ENCODE measurements around the gene POLA1. TPM values are rescaled to one million over a fixed set of nuclear protein-coding genes. Genes with fewer than 3 reads are reported as not detected.

Gene POLA1, protein sequence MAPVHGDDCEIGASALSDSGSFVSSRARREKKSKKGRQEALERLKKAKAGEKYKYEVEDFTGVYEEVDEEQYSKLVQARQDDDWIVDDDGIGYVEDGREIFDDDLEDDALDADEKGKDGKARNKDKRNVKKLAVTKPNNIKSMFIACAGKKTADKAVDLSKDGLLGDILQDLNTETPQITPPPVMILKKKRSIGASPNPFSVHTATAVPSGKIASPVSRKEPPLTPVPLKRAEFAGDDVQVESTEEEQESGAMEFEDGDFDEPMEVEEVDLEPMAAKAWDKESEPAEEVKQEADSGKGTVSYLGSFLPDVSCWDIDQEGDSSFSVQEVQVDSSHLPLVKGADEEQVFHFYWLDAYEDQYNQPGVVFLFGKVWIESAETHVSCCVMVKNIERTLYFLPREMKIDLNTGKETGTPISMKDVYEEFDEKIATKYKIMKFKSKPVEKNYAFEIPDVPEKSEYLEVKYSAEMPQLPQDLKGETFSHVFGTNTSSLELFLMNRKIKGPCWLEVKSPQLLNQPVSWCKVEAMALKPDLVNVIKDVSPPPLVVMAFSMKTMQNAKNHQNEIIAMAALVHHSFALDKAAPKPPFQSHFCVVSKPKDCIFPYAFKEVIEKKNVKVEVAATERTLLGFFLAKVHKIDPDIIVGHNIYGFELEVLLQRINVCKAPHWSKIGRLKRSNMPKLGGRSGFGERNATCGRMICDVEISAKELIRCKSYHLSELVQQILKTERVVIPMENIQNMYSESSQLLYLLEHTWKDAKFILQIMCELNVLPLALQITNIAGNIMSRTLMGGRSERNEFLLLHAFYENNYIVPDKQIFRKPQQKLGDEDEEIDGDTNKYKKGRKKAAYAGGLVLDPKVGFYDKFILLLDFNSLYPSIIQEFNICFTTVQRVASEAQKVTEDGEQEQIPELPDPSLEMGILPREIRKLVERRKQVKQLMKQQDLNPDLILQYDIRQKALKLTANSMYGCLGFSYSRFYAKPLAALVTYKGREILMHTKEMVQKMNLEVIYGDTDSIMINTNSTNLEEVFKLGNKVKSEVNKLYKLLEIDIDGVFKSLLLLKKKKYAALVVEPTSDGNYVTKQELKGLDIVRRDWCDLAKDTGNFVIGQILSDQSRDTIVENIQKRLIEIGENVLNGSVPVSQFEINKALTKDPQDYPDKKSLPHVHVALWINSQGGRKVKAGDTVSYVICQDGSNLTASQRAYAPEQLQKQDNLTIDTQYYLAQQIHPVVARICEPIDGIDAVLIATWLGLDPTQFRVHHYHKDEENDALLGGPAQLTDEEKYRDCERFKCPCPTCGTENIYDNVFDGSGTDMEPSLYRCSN (N-terminal part only)
- total RNA-seq (1 to 10 TPM; 4.1 to 8.1 (median 6.6) TPM), polyA plus RNA-seq (1 to 10 TPM; 1.9 to 5.9 TPM)
- long read RNA-seq, donor 1, full-length matches to known transcripts = 1 of 5 reads
- long read RNA-seq, donor 1, partial matches to known transcripts = 2 of 5 reads
- long read RNA-seq, donor 1, other reads (novel, unspliced or antisense) = 2 of 5 reads
- long read RNA-seq, donor 2, full-length matches to known transcripts = 1 of 14 reads
- long read RNA-seq, donor 2, partial matches to known transcripts = 8 of 14 reads
- long read RNA-seq, donor 2, other reads (novel, unspliced or antisense) = 5 of 14 reads
- long read RNA-seq, donor 3, full-length matches to known transcripts = 2 of 5 reads
- long read RNA-seq, donor 3, partial matches to known transcripts = 2 of 5 reads
- long read RNA-seq, donor 3, other reads (novel, unspliced or antisense) = 1 of 5 reads

DNA sequence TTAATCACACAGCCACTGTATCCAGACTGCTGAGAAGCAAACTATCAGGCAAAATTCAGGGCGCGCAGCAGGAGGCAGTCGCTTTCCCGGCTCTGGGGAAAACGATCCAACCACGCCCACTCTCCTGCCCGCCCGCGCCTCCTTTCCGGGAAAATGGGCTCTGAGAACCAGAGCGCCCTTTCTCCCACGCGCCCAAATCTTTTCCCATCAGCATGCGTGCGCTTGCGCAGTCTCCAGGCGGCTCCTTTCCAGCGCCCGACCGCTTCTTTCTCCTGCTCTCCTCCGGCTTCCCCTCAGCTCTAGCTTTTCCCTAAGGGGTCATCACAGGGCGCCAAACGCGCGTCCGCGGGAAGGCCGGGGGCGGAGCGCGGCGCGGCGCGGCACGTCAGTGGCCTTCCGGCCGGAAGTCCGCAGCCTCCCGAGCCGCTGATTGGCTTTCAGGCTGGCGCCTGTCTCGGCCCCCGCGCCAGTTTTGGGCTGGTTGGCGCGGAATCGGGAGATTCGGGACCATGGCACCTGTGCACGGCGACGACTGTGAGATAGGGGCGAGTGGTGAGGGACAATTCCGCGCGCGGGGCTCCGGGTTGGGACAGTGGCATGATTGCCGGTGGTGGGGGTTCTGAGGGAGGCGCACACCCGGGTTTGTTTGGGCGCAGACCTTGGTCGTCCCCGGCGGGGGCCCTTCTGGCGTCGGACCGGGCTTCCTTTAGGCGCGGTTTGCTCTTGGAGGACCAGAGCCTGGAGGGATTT is at the start of gene POLA1:
Gene POLA1 (plus strand): TSS at position 466 of the 750 bp plus-strand sequence. CDS start 44 bp downstream, at position 510.
- WGBS, 4 donors = 0 to 51% (median 13%) methylated on average over 59 to 70 of the region's 70 CpGs
- TF ChIP-seq, protein P1, sequence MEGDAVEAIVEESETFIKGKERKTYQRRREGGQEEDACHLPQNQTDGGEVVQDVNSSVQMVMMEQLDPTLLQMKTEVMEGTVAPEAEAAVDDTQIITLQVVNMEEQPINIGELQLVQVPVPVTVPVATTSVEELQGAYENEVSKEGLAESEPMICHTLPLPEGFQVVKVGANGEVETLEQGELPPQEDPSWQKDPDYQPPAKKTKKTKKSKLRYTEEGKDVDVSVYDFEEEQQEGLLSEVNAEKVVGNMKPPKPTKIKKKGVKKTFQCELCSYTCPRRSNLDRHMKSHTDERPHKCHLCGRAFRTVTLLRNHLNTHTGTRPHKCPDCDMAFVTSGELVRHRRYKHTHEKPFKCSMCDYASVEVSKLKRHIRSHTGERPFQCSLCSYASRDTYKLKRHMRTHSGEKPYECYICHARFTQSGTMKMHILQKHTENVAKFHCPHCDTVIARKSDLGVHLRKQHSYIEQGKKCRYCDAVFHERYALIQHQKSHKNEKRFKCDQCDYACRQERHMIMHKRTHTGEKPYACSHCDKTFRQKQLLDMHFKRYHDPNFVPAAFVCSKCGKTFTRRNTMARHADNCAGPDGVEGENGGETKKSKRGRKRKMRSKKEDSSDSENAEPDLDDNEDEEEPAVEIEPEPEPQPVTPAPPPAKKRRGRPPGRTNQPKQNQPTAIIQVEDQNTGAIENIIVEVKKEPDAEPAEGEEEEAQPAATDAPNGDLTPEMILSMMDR (IDR thresholded peaks at IDR 0.05) = peak in 6 of 12 donors; percentile 10 to 47 (median 28)
- TF ChIP-seq POLR2A (IDR thresholded peaks at IDR 0.05) = peak in 1 of 2 donors; percentile 23
- H3K4me3 ChIP-seq = peak within 1 kb of the TSS; percentile 0 to 92 (median 71)
- H3K27me3 ChIP-seq = no peaks in the 10 kb centered on the region
- DNase-seq (peak; percentile 92 to 95 (median 94)), ATAC-seq (peak; percentile 98 to 99 (median 99))
- no peaks in the 10 kb centered on the region for H3K9me3 ChIP-seq
- intact Hi-C loops (cut with DNase I) = loop anchor here in 1 of 10 donors (10.0 kb wide), 1 partner anchor 299 kb away; no protein-coding TSS in a partner anchor
- H3K27ac ChIP-seq = peak within 1 kb of the TSS in 11 of 12 donors; percentile 56 to 89 (median 82)
- peaks cover 0 to 12% (median 0%) of the 10 kb centered on the region in 12 donors for H3K4me1 ChIP-seq
- H3K36me3 ChIP-seq = no peaks in the 10 kb centered on the region

DNA sequence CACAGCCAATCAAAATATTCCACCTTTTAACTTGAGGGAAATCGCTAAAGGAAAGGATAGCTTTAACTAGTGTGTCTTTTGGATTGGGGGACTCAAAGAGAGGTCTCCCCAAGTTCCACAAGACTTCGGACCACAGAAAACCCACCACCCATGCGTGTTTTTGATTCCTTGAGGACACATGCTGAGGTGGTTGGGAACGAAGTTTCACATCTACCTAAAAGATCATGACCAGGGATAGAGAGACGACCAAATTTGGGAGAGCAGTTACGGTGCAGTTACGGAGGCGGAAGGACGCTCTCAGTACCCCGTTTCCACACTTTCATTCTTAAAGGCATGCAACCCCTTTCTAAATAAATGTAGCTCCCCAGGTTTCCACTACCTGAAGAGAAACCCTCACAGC is 47.7 kb upstream of the POLA1 start:
- H3K4me3 ChIP-seq = peak overlapping the region in 4 of 12 donors; percentile 35 to 50 (median 42)

More for the DNA sequence above, 47.7 kb upstream of the POLA1 start:
- Histone ChIP-seq H3K27ac (no peak overlapping the region), H3K36me3 (no peaks in the 10 kb centered on the region), H3K27me3 (peaks cover 0 to 37% (median 0%) of the 10 kb centered on the region in 9 donors), H3K4me1 (peaks cover 0 to 10% (median 0%) of the 10 kb centered on the region in 12 donors), H3K9me3 (no peaks in the 10 kb centered on the region)
- 21 to 55% (median 34%) methylated on average over 10 of the region's 10 CpGs for WGBS, 4 donors
- DNase-seq = no peak
- intact Hi-C loops (cut with DNase I) = no loop called here
- ATAC-seq = no peak
- TF ChIP-seq POLR2A (IDR thresholded peaks at IDR 0.05) = no peak
- TF ChIP-seq, protein P1 (IDR thresholded peaks at IDR 0.05) = no peak

All from heart left ventricle (tissue), 16 donors.